WTC11 (cell line): ENCODE results near the gene B4GALNT3. TPM values are rescaled to one million over a fixed set of nuclear protein-coding genes. Genes with fewer than 3 reads are reported as not detected.

Experiments used
- ATAC-seq: fragments of 200-7000 bp; cut with Tn5 transposase; 2 replicates; pipeline ENCODE4 v1.10.0; 2021; ENCODE audit warnings: mild to moderate bottlenecking, moderate library complexity
- CTCF ChIA-PET: fragments of 300-600 bp; sonication (Branson Sonifier 250); formaldehyde crosslinking; loops from one replicate; lab custom pipeline; 2021; ENCODE audit warnings: antibody characterized with exemption; lab: Charles Lee
- POLR2A ChIA-PET: fragments of 350-600 bp; sonication (Branson Sonifier 250); formaldehyde crosslinking; loops from one replicate; lab custom pipeline; 2021; ENCODE audit warnings: antibody characterized with exemption; lab: Charles Lee
- DNase-seq: peaks from one replicate; pipeline ENCODE4 v3.0.0; 2021; ENCODE audit warnings: low spot score
- H3K27ac Mint-ChIP-seq: 2 replicates; pipeline ENCODE4 v1.8.0; 2021; ENCODE audit warnings: mixed read lengths
- H3K27me3 Mint-ChIP-seq: 2 replicates; pipeline ENCODE4 v1.8.0; 2021; ENCODE audit warnings: low read depth, mild to moderate bottlenecking, moderate library complexity, mixed read lengths
- H3K36me3 Mint-ChIP-seq: 2 replicates; pipeline ENCODE4 v1.8.0; 2021; ENCODE audit warnings: mixed read lengths
- H3K4me1 Mint-ChIP-seq: 2 replicates; pipeline ENCODE4 v1.8.0; 2022; ENCODE audit warnings: mixed read lengths
- H3K4me3 Mint-ChIP-seq: 2 replicates; pipeline ENCODE4 v1.8.0; 2021; ENCODE audit warnings: mild to moderate bottlenecking, moderate library complexity, mixed read lengths
- H3K9me3 Mint-ChIP-seq: 2 replicates; pipeline ENCODE4 v1.8.0; 2021; ENCODE audit warnings: mixed read lengths
- CTCF ChIP-seq: fragments of 200-600 bp; IDR thresholded peaks from 2 replicates; pipeline ENCODE4 v1.8.0; 2022; ENCODE audit warnings: antibody characterized with exemption
- ELF4 ChIP-seq: sonication (generic); formaldehyde crosslinking; IDR thresholded peaks from 2 replicates; pipeline ENCODE4 v1.8.1; 2022; ENCODE audit warnings: low read depth, mild to moderate bottlenecking, moderate library complexity, missing genetic modification reagents
- EMX1 ChIP-seq: fragments of 250-450 bp; sonication (Bioruptor Pico); IDR thresholded peaks from 2 replicates; pipeline ENCODE4 v1.8.0; 2021; ENCODE audit warnings: mild to moderate bottlenecking
- ESRRA ChIP-seq: sonication (generic); formaldehyde crosslinking; IDR thresholded peaks from 2 replicates; pipeline ENCODE4 v1.8.1; 2022; ENCODE audit warnings: mild to moderate bottlenecking, missing genetic modification reagents, borderline replicate concordance
- ETV6 ChIP-seq: sonication (generic); formaldehyde crosslinking; IDR thresholded peaks from 2 replicates; pipeline ENCODE4 v1.8.1; 2022; ENCODE audit warnings: mild to moderate bottlenecking, missing genetic modification reagents
- HMGA2 ChIP-seq: fragments of 250-450 bp; sonication (Bioruptor Pico); IDR thresholded peaks from 2 replicates; pipeline ENCODE4 v1.4.0; 2021; ENCODE audit warnings: mild to moderate bottlenecking, moderate library complexity
- JAZF1 ChIP-seq: fragments of 250-450 bp; sonication (Bioruptor Pico); IDR thresholded peaks from 2 replicates; pipeline ENCODE4 v1.9.0; 2021; ENCODE audit warnings: moderate library complexity, mild to moderate bottlenecking, inconsistent platforms
- JUN ChIP-seq: sonication (generic); formaldehyde crosslinking; IDR thresholded peaks from 2 replicates; pipeline ENCODE4 v1.8.0; 2023; ENCODE audit warnings: mild to moderate bottlenecking, missing genetic modification reagents
- MYBL2 ChIP-seq: sonication (generic); formaldehyde crosslinking; IDR thresholded peaks from 2 replicates; pipeline ENCODE4 v1.8.1; 2023; ENCODE audit warnings: mild to moderate bottlenecking, moderate library complexity, missing genetic modification reagents
- NFE2L1 ChIP-seq: sonication (generic); formaldehyde crosslinking; IDR thresholded peaks from 2 replicates; pipeline ENCODE4 v1.8.1; 2023; ENCODE audit warnings: missing genetic modification reagents
- NFYB ChIP-seq: sonication (generic); formaldehyde crosslinking; conservative IDR thresholded peaks from 2 replicates; pipeline ENCODE4 v1.8.0; 2022; ENCODE audit warnings: low read depth, missing genetic modification reagents
- NR1H2 ChIP-seq: sonication (generic); formaldehyde crosslinking; IDR thresholded peaks from 2 replicates; pipeline ENCODE4 v1.9.0; 2021; ENCODE audit warnings: mild to moderate bottlenecking, moderate library complexity, missing genetic modification reagents
- PREB ChIP-seq: sonication (generic); formaldehyde crosslinking; IDR thresholded peaks from 2 replicates; pipeline ENCODE4 v1.8.1; 2022; ENCODE audit warnings: mild to moderate bottlenecking, missing genetic modification reagents, moderate library complexity, borderline replicate concordance
- TEAD1 ChIP-seq: sonication (generic); formaldehyde crosslinking; IDR thresholded peaks from 2 replicates; pipeline ENCODE4 v1.8.0; 2022; ENCODE audit warnings: mild to moderate bottlenecking, missing genetic modification reagents
- TEAD4 ChIP-seq: sonication (generic); formaldehyde crosslinking; IDR thresholded peaks from 2 replicates; pipeline ENCODE4 v1.8.0; 2022; ENCODE audit warnings: mild to moderate bottlenecking, missing genetic modification reagents
- TP53 ChIP-seq: sonication (generic); formaldehyde crosslinking; IDR thresholded peaks from 2 replicates; pipeline ENCODE4 v1.8.1; 2023; ENCODE audit warnings: mild to moderate bottlenecking, missing genetic modification reagents
- USF1 ChIP-seq: sonication (generic); formaldehyde crosslinking; IDR thresholded peaks from 2 replicates; pipeline ENCODE4 v1.8.0; 2022; ENCODE audit warnings: mild to moderate bottlenecking, missing genetic modification reagents
- ZNF281 ChIP-seq: sonication (generic); formaldehyde crosslinking; IDR thresholded peaks from 2 replicates; pipeline ENCODE4 v1.8.0; 2023; ENCODE audit warnings: mild to moderate bottlenecking, missing genetic modification reagents
- ZNF416 ChIP-seq: fragments of 250-450 bp; sonication (Bioruptor Pico); IDR thresholded peaks from 2 replicates; pipeline ENCODE4 v1.9.0; 2021; ENCODE audit warnings: mild to moderate bottlenecking, inconsistent platforms
- ZSCAN18 ChIP-seq: fragments of 250-450 bp; sonication (Bioruptor Pico); IDR thresholded peaks from 2 replicates; pipeline ENCODE4 v2.1.2; 2022; ENCODE audit warnings: mild to moderate bottlenecking, moderate library complexity
- total RNA-seq: library from RNA; stranded (reverse); gene quantifications from 3 replicates; pipeline ENCODE4 v1.2.3, GENCODE V29; 2021

B4GALNT3 gene
- total RNA-seq, 1 experiment from 2014 or later = 19.0 TPM

GRCh38 chr12:604956-605355, 145.2 kb downstream of the B4GALNT3 start (continued):
- TF ChIP-seq TP53 (CRISPR knock-in tag) (no peak), JUN (CRISPR knock-in tag) (no peak)

GRCh38 chr12:607541-608001, 147.8 kb downstream of the B4GALNT3 start:
- no peaks in the 10 kb centered on the region for H3K9me3 Mint-ChIP-seq
- POLR2A ChIA-PET = no interaction called here
- H3K36me3 Mint-ChIP-seq = no peaks in the 10 kb centered on the region
- H3K4me1 Mint-ChIP-seq = no peaks in the 10 kb centered on the region; the same call in 1 of the 2 replicates
- no peak for TF ChIP-seq ELF4 (CRISPR knock-in tag)
- H3K4me3 Mint-ChIP-seq = no peak overlapping the region
- CTCF ChIA-PET = interaction anchor here (1.3 to 1.8 kb wide), 3 partner anchors 9 to 143 kb away, joined by 7 to 8 read pairs (median 8); no protein-coding TSS in a partner anchor
- DNase-seq (no peak), ATAC-seq (peak; percentile 62)
- no peak overlapping the region for H3K27ac Mint-ChIP-seq
- no peaks in the 10 kb centered on the region; the same call in 1 of the 2 replicates for H3K27me3 Mint-ChIP-seq

- no peak overlapping the region for H3K27ac Mint-ChIP-seq
- POLR2A ChIA-PET = interaction anchor here (0.6 kb wide), 1 partner anchor 1437 kb away, joined by 3 read pairs; no protein-coding TSS in a partner anchor
- H3K4me3 Mint-ChIP-seq = no peak overlapping the region
- H3K27me3 Mint-ChIP-seq = no peaks in the 10 kb centered on the region; the same call in 1 of the 2 replicates
- TF ChIP-seq ESRRA = no peak
- TF ChIP-seq TEAD1 (CRISPR knock-in tag) = no peak
- TF ChIP-seq USF1 (CRISPR knock-in tag) = no peak
- TF ChIP-seq HMGA2 (CRISPR knock-in tag) = no peak
- no peak for TF ChIP-seq ZNF281 (CRISPR knock-in tag)
- TF ChIP-seq PREB = no peak
- TF ChIP-seq TEAD4 = no peak
- TF ChIP-seq JAZF1 = no peak
- H3K36me3 Mint-ChIP-seq = no peaks in the 10 kb centered on the region
- no peaks in the 10 kb centered on the region for H3K9me3 Mint-ChIP-seq
- CTCF ChIA-PET = interaction anchor here (1.3 to 1.8 kb wide), 3 partner anchors 10 to 142 kb away, joined by 7 to 8 read pairs (median 8); no protein-coding TSS in a partner anchor
- no peaks in the 10 kb centered on the region; the same call in 1 of the 2 replicates for H3K4me1 Mint-ChIP-seq
- ATAC-seq (no peak), DNase-seq (no peak)
Observed at GRCh38 chr12:608413-608812, 148.7 kb downstream of the B4GALNT3 start.

GRCh38 chr12:608921-609320, 149.2 kb downstream of the B4GALNT3 start:
- no peak for DNase-seq
- Mint-ChIP-seq H3K9me3 (no peaks in the 10 kb centered on the region), H3K4me3 (no peak overlapping the region), H3K27me3 (no peaks in the 10 kb centered on the region; the same call in 1 of the 2 replicates), H3K4me1 (no peaks in the 10 kb centered on the region; the same call in 1 of the 2 replicates), H3K36me3 (no peaks in the 10 kb centered on the region), H3K27ac (no peak overlapping the region)
- ChIA-PET CTCF (interaction anchor here (0.7 to 1.8 kb wide), 2 partner anchors 10 to 277 kb away, joined by 3 to 7 read pairs; no protein-coding TSS in a partner anchor), POLR2A (no interaction called here)
- no peak for ATAC-seq
- TF ChIP-seq NR1H2 = no peak
- no peak for TF ChIP-seq ELF4 (CRISPR knock-in tag)
- TF ChIP-seq HMGA2 (CRISPR knock-in tag) = no peak
- no peak for TF ChIP-seq ZSCAN18
- TF ChIP-seq ZNF416 = no peak
- no peak for TF ChIP-seq NFYB
- TF ChIP-seq CTCF = no peak
- TF ChIP-seq NFE2L1 (CRISPR knock-in tag) = no peak
- TF ChIP-seq EMX1 (CRISPR knock-in tag) = no peak
- TF ChIP-seq MYBL2 (CRISPR knock-in tag) = no peak
- TF ChIP-seq USF1 (CRISPR knock-in tag) = no peak
- no peak for TF ChIP-seq ETV6 (CRISPR knock-in tag)
